HG02571 (cell line): ENCODE data around the gene TMCO1.
"Not testable (repeated sequence)": the region's sequence is repeated elsewhere in the genome, so short reads cannot be mapped to it uniquely, and the experiment has no call there.

ENCODE experiments used
- ATAC-seq: cut with Tn5 transposase; IDR thresholded peaks from one replicate; pipeline ENCODE4 v1.9.1; 2021; ENCODE audit warnings: mild to moderate bottlenecking, moderate library complexity; ENCODE audit not compliant: unreplicated experiment

TMCO1 gene

GRCh38 chr1:165768513-165769394 is at the start of gene TMCO1:
Gene TMCO1, minus strand, starts transcription at chr1:165768868. Its CDS starts 117 bp downstream, at chr1:165768751.
- peak; percentile 100 for ATAC-seq

DNA sequence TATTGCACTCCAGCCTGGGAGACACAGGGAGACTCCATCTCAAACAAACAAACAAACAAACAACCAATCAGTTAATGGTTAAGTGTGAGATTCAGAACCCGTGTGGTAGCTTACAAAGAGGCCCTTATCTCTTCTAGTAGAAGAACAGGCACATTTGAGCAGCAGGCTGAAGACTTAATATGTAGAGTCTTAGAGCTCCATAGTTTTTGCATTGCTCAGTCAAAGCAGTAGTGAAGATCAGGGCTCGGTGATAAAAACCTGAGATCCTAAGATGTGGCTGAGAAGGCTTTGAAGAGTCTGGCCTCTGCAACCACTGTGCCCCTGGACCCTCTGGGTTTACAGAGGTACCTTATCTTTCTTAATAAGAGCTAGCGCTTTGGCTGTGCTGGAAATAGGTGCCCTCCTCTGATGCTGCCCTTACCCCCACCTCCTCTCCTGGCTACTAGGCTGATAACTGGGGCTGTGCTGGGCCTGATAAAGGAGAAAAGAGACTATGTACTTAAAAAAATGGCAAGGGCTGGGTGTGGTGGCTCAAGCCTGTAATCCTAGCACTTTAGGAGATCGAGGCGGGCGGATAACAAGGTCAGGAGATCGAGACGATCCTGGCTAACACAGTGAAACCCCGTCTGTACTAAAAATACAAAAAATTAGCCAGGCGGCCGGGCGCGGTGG is 48.3 kb upstream of the TMCO1 start:
- ATAC-seq = no peak

- ATAC-seq = no peak
These were observed 47.5 kb upstream of the TMCO1 start for GRCh38 chr1:165816157-165816556.

DNA sequence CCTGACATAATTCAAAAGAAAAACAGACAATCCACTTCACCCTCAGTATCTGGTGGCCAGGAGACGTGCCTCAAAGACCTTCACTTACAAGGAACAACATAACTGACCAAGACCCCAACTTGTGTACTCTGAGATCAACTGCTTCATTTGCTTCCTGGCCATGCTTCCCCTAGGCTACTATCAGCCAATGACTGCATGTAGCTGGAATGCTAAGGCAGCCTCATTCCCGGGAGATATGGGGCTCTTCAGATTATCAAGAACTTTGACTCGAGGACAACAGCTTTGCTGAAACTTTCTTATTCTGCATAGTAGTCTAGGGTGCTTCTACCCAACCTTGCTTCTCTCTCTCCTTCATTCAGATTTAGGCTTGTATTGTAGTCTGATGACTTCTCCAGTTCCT is 47.1 kb upstream of the TMCO1 start:
- no peak for ATAC-seq

GRCh38 chr1:165807613-165808012 is 38.9 kb upstream of the TMCO1 start:
- ATAC-seq = no peak

- ATAC-seq = not testable (repeated sequence)
These were observed 35.8 kb upstream of the TMCO1 start for GRCh38 chr1:165804513-165804912.

DNA sequence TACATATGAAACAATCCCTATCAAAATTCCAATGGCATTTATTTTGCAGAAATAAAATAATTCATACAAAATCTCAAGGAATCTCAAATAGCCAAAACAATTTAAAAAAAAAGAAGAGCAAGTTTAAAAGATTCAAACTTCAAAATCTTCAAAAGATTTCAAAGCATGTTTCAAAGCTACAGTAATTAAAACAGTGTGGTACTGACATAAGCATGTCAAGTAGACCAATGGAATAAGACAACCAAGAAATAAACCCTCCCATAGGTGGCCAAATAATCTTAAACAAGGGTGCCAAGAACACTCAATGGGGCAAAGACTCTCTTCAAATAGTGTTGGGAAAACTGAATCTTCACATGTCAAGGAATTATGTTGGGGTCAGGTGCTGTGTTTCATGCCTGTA is 30.7 kb upstream of the TMCO1 start:
- no peak for ATAC-seq

- no peak for ATAC-seq
These were observed 27.2 kb upstream of the TMCO1 start for GRCh38 chr1:165795894-165796293.

DNA sequence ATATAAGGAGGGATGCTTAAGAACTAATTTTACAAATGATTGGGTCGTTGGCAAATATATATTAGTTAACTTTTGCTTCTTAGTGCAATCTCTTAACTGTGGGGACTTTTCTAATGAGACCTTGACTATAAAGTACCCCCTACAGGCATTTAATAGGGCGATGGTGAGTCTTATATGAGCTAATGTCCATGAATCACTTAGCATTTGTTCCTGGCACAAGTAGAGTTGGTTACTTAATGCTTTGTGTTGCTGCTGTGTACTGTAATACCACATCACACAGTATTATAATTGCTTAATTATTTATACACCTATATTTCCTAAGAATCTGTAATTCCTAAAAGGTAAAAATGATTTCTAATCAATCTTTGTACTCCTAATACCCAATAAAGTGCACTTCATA is 25.3 kb upstream of the TMCO1 start:
- ATAC-seq = no peak

GRCh38 chr1:165787741-165788140 is 19.1 kb upstream of the TMCO1 start:
- no peak for ATAC-seq

DNA sequence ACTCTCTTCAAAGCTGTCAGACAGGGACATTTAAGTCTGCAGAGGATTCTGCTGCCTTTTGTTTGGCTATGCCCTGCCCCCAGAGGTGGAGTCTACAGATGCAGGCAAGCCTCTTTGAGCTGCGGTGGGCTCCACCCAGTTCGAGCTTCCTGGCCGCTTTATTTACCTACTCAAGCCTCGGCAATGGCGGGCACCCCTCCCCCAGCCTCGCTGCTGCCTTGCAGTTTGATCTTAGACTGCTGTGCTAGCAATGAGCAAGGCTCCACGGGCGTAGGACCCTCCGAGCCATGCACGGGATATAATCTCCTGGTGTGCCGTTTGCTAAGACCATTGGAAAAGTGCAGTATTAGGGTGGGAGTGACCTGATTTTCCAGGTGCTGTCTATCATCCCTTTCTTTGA is 14.9 kb upstream of the TMCO1 start:
- ATAC-seq = not testable (repeated sequence)

GRCh38 chr1:165778197-165778596 is 9.5 kb upstream of the TMCO1 start:
- not testable (repeated sequence) for ATAC-seq

GRCh38 chr1:165773324-165773965 is 4.8 kb upstream of the TMCO1 start:
- no peak for ATAC-seq

DNA sequence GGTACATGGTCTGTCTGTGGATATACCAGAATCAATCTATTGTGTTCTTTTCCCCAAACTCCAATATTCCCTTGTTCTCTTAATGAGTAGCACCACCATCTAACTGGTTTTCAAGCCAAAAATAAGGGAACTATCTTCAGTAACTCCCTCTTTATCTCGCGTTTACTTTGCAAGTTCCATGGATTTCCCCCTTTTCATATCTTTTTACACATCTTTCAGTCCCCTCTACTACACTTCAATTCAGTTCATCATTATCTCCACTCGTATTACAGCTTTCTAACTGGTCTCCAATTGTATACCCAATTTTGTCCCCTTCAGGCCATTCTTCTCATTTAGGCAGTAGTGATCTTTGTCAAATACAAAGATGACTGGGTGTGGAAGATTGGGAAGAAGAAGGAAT is 4.1 kb upstream of the TMCO1 start:
- no peak for ATAC-seq

GRCh38 chr1:165764277-165764676 is 4.4 kb downstream of the TMCO1 start:
- no peak for ATAC-seq

DNA sequence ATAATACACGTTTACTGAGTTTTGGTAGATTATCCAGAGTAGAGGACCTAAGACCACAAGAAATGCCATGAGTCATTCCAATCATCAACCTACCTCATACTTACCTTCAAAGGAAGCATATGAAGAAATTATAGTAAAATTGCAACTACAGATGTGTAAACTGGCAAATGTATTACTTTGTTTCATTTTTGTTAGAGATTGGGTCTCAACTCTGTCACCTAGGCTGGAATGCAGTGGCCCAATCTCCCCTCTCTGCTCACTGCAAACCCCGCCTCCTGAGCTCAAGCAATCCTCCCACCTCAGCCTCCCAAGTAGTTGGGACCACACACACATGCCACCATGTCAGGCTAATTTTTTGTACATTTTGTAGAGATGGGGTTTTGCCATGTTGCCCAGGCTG is 5.2 kb downstream of the TMCO1 start:
- ATAC-seq = no peak

- no peak for ATAC-seq
These were observed 5.9 kb downstream of the TMCO1 start for GRCh38 chr1:165762725-165763124.

DNA sequence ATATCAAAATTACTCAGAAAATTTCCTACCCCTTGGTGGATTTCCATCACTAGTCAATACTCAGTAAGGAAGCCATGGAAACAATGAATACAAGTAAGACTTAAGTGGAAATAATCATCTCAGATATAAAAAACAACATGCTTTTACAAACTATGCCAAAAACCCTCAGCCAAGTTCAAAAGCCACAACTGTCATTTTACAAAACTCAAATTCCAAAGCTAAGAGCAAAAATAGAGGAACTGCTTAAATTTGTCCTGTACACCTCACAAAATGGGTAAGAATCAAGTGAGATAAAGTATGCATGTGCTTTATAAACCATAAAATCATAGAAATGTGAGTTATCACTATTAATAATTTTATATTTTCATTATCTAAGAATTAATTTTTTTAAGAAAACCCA is 9.6 kb downstream of the TMCO1 start:
- ATAC-seq = no peak

DNA sequence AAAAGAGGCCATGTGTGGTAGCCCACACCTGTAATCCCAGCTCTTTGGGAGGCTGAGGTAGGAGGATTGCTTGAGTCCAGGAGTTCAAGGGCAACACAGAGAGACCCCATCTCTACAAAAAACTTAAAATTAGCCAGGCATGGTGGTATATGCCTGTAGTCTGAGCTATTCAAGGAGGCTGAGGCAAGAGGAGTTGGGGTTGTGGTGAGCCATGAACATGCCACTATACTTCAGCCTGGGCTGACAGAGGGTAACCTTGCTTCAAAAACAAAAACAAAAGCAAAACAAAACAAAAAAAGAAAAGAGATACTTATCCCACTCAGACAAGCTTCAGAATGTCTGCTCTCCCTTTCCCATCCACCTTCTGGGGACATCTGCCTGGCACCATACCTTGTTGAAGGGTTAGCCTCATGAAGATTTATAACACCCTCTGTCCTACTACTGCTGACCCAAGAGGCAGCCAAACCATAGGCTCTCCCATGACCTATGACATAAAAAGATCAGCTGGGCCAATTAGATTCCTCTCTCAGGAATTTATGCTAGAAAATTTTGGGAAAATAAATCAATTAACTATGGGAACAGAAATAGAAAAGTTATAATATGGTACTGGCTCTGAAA is 13.2 kb downstream of the TMCO1 start:
- ATAC-seq = no peak

DNA sequence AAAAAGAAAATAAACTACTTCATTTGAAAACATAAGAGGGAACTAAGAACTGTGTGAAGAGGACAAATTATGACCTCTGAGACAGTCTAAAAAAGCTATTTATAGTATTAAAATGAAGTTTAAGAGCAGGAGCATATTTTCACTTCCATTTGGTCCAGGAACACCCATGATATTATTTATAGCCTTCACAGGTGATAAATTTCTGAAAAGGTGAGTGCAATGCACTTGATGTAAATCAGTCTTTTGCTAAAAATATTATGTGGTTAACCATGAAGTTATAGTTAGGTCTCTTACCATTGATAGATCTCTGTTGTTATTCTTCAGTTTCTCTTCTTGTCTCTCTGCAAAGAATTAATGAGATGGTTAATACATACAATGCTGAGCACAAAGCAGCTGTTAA is 14.7 kb downstream of the TMCO1 start:
- peak; percentile 81 for ATAC-seq

GRCh38 chr1:165748550-165748949 is 20.1 kb downstream of the TMCO1 start:
- no peak for ATAC-seq
